Measurements from ENCODE around the gene ZNF836. TPM values are rescaled to one million over a fixed set of nuclear protein-coding genes. Genes with fewer than 3 reads are reported as not detected.

ZNF836 gene
- total RNA-seq, 1 donor from 2014 or later: 11.6 TPM

Other genes with a start within 250 kb of the ZNF836 start
- 11.8 TPM for gene ZNF613, start 244.1 kb downstream of the ZNF836 start, total RNA-seq (ENCODE audit: insufficient read depth, low replicate concordance)
- gene ZNF350, start 184.8 kb downstream of the ZNF836 start, total RNA-seq (ENCODE audit: insufficient read depth, low replicate concordance): 13.2 TPM
- gene ZNF615, start 163.4 kb downstream of the ZNF836 start, total RNA-seq (ENCODE audit: insufficient read depth, low replicate concordance): 18.1 TPM
- gene ZNF614, start 143.2 kb downstream of the ZNF836 start, total RNA-seq (ENCODE audit: insufficient read depth, low replicate concordance): 12.0 TPM
- gene ZNF432, start 122.8 kb downstream of the ZNF836 start, total RNA-seq (ENCODE audit: insufficient read depth, low replicate concordance): 15.6 TPM
- gene ZNF841, start 75.9 kb downstream of the ZNF836 start, total RNA-seq (ENCODE audit: insufficient read depth, low replicate concordance): 58.5 TPM
- gene ZNF616, start 31.7 kb downstream of the ZNF836 start, total RNA-seq (ENCODE audit: insufficient read depth, low replicate concordance): 19.7 TPM
- gene PPP2R1A, start 18.4 kb upstream of the ZNF836 start, total RNA-seq (ENCODE audit: insufficient read depth, low replicate concordance): 39.5 TPM
- gene ZNF766, start 98.0 kb upstream of the ZNF836 start, total RNA-seq (ENCODE audit: insufficient read depth, low replicate concordance): 25.3 TPM
- 12.3 TPM for gene ZNF480, start 125.5 kb upstream of the ZNF836 start, total RNA-seq (ENCODE audit: insufficient read depth, low replicate concordance)
- 9.9 TPM for gene ZNF610, start 164.6 kb upstream of the ZNF836 start, total RNA-seq (ENCODE audit: insufficient read depth, low replicate concordance)
- gene ZNF880, start 198.3 kb upstream of the ZNF836 start, total RNA-seq (ENCODE audit: insufficient read depth, low replicate concordance): 52.2 TPM
- 36.4 TPM for gene ZNF528, start 226.2 kb upstream of the ZNF836 start, total RNA-seq (ENCODE audit: insufficient read depth, low replicate concordance)